ENCODE measurements around the gene CEP83. TPM values are rescaled to one million over a fixed set of nuclear protein-coding genes. Genes with fewer than 3 reads are reported as not detected.

Gene CEP83
- total RNA-seq, 2 donors from 2014 or later, result 12.1 to 17.6 TPM

DNA sequence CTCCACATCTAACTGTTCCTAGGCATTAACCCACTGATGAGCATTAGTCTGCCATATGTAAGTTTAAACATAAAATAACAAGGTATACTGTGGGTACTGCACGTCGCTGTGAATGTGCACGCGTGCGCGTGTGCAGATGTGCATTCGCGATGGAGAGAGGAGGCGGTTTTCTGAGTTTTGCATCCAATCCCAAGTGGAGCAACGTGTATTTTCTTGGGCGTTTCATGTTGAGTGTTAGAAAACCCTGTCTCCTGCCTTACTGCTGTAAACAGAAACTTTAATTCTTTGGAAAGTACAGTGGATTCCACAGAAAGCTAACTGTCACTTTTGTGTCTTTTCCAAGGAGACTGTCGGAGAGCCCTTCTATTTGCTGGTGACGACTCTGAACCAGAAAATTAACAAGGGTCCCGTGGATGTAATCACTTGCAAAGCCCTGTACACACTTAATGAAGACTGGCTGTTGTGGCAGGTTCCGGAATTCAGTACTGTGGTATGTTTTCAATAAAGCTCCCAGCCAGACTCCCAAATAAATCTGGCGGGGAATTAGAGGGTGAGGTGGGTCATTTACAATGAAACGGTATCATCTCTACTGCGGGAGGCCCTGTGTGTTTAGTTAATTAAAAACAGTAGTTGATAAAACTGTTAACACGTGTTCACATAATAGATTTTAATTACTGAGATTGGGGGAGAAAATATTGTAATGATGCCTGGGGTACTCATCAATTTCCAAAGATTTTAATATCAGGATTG lies 194.8 kb downstream of the CEP83 start:
- ATAC-seq (no peak), DNase-seq (no peak)
- intact Hi-C loops (cut with DNase I, micrococcal nuclease), result no loop called here

DNA sequence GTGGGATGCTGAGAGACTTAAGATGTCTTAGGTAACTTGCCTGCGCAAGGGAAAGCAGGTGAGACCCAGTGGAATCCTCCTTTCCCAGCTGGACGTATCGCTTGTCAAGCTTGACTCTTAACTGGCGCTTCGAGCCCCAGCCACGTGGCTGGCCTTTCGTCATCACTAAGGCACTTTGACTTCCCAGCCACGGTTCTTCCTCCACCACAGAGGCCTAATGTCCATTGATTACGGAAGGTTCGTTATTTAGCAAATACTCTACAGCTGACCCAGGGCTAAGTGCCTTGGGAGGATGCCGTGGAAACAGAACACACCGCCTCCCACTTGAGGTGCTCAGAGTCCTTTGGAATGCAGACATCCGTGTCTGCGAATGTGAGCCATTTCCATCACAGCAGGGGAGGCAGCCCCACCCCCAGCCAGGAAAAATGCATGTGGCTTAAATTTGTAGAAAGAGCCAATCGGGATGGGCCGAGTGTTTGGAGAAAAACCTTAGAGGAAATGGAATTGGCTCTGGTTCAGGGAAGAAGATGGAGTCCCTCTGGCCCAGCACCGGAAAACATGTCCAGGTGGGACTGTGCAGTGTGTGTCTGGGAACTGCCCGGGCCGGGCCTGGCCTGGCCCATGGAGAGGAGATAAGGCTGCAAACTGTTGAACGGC lies 195.6 kb downstream of the CEP83 start:
- no peak for DNase-seq
- no peak for ATAC-seq
- intact Hi-C loops (cut with DNase I, micrococcal nuclease), result no loop called here

DNA sequence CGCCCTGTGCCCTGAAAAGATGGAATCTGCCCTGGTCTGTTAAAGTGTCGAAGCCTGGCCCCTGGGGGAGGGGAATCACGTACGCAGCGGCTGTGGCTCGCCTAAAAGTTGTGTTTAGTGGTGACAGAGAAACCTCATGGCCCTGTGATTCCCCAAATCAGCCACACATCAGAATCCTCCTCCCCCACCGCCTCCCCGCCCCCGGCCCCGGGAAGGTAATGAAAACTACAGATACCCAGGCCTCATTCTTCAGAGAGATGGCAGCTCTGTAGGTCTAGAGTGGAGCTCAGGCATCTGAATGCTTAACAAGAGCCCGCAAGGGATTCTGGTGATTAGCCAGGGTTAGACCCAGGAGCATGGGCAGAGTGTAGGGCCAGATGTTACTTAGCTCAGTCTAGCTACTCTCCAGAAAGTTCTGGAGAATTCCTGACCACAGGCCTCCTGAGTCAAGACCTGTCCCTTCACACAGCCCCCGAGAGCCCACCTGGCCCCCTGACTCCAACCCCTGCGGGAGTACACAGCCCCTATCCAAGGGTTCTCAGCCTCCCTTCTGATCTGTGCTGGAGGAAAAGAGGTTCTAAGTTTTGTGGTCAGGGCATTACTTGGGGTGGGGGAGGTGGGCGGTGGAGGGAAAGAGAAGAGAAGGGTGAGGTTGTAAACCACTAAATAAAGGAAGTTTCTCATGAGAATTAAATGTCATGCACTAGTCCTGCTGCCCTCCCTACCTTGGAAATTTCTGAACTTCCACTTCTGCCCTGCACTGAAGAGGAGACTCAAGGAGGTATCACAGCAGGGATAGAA lies 196.5 kb downstream of the CEP83 start:
- intact Hi-C loops (cut with DNase I, micrococcal nuclease), result no loop called here
- ATAC-seq (peak; percentile 10), DNase-seq (peak in 1 of 2 donors; percentile 38)

DNA sequence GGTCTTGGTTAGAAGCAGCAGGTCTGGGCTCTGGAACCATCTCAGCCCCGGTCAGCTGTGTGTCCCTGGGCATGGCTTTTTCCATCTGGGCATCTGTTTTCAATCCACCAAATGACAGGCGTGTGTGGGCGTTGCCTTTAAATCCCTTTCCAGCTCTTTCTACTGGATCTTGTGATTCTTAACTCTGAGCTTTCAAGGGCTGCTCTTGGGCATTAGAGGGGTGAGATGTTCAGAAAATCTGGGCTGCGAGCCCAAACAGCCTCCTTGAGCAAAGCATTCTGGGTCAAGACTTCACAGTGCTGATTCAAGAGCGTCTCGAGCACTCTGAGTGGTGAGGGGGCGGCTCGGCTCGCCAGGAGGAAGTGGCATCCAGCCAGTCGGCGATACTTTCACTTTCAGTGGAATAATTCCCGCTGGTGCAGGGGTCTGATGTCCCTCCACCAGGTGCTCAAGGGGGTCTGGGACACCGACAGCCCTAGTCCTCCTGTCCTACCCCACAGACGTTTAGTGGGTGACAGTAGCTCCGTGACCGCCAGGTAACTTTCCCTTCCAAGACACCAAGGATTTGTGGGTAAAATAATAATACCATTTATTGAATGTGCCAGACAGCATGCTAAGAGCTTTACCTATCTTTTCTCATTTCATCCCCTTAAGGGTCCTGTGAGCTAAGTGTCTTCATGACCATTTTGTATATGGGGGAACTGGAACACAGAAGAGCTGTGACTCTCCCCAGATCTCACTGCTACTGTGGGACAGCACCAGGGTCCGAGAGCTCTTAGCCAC lies 197.2 kb downstream of the CEP83 start:
- peak; percentile 90 for ATAC-seq
- DNase-seq, result peak; percentile 79 to 82
- intact Hi-C loops (cut with DNase I, micrococcal nuclease), result no loop called here

DNA sequence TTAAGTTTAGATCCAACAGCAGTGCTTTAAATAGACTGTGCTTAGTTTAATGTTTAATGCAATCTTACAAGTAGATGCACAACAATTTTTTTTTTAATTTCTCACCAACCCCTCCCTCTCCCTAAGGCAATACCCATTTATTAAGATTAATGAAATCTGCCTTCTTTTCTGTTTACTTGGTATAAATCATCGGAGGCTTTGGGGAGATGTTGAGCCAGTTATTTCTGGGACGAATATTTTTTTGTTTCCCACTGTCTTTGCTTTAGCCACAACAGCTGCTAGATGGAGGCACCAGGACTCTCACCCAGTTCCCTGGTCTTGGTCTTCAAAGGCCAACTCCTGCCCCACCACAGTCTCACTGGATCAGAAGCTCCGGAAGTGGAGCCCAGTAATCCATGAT lies 197.9 kb downstream of the CEP83 start:
- no peak for DNase-seq
- intact Hi-C loops (cut with DNase I, micrococcal nuclease), result no loop called here
- no peak for ATAC-seq

DNA sequence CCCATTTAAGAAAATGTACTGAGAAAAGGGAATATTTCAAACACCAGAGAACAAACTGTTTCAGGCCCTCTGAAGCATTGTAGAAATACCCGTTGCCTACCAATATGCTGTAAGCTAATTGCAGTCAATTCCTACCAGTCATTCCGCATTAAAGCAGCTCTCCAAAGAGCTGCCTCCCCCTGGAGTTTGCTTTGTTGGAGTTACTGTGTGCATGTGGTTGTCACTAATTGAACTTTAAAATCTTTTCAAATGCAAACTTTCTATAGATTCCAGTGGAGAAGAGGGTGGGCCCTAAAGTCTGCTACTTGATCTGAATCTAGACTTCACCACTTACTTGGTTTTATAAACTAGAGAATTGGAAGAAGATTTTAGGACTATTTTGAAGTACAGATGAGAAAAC lies 198.5 kb downstream of the CEP83 start:
- ATAC-seq (no peak), DNase-seq (no peak)
- intact Hi-C loops (cut with DNase I, micrococcal nuclease), result no loop called here

DNA sequence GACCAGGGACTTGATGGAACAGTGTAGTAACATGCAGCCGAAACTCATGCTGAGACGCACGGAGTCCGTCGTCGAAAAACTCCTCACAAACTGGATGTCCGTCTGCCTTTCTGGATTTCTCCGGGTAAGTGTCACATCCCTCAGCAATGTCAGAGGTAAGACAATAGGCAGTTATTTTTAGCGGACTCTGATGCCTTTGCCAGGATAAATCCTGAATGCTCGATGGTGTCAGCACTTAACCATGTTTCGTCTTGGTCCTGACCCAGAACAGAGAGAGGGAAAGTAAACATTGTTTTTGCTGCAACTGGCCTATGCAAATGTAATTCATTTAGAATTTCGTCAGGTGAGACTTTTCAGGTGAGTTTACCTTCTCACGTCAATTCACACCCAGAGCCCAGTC lies 198.9 kb downstream of the CEP83 start:
- no peak for DNase-seq
- intact Hi-C loops (cut with DNase I, micrococcal nuclease), result no loop called here
- ATAC-seq, result no peak

DNA sequence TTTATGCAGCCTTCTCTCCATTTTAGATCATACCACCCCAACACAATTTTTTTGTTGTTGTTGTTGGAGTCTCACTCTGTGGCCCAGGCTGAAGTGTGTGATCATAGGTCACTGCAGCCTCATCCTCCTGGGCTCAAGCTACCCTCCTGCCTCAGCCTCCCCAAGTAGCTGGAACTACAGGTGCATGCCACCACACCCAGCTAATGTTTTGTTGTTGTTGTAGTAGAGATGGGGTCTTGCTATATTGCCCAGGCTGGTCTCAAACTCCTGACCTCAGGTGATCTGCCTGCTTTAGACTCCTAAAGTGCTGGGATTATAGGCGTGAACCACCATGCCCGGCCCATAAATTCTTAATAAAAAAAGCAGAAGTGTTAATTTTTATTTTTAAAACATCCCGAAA lies 199.7 kb downstream of the CEP83 start:
- ATAC-seq (no peak), DNase-seq (no peak)
- intact Hi-C loops (cut with DNase I, micrococcal nuclease), result no loop called here

DNA sequence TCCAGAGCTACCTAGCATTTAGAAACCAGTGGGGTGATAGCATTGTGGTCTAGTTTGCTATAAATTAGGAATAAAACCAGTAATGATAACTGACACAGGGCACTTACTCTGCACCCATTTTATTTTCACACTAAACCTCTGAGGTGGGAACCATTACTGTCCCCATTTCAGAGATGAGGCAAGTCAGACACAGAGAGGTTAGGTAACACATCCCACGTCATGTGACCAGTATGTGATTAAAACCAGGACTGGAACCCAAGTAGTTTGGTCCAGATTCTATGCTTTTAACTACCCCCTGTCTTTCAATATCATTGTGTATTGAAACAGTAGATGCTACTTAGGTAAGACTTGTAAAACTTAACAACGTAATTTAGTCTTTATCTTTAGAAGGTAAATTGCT lies 201.1 kb downstream of the CEP83 start:
- ATAC-seq (no peak), DNase-seq (no peak)
- intact Hi-C loops (cut with DNase I, micrococcal nuclease), result no loop called here

Other genes with a start within 250 kb of the CEP83 start
- 10 to 100 TPM; 65.4 to 79.8 TPM for gene TMCC3, start 190.7 kb upstream of the CEP83 start, total RNA-seq

All from left colon (tissue), 2 donors.